NCI-H774 (cell line): ENCODE results near the gene TBATA.

Experiments
- DNase-seq: peaks from one replicate; lab custom pipeline; 2025; lab: John Stamatoyannopoulos, UW

TBATA gene, protein sequence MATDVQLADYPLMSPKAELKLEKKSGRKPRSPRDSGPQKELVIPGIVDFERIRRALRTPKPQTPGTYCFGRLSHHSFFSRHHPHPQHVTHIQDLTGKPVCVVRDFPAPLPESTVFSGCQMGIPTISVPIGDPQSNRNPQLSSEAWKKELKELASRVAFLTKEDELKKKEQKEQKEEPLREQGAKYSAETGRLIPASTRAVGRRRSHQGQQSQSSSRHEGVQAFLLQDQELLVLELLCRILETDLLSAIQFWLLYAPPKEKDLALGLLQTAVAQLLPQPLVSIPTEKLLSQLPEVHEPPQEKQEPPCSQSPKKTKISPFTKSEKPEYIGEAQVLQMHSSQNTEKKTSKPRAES

DNA sequence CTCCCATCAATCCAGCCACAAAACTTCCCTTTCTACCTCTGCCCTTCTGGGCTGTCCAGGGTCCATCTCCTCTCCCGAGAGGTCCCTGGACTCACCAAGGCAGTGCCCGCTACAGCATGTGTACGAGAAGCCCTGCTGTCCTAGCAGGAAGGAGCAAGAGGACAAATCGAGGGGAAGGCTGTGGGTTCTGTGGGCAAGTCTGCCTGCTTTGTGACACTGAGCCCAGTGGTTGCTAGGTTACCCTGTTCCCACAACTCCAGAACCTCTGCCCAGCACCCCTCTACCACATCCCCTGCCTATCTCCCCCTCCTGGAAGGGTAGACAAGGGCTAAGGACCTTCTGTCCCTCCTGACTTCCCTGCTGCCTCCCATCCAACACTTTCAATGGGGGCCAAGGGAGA lies at the start of gene TBATA:
TSS of gene TBATA (minus strand) at position 188 of the 400 bp plus-strand sequence. CDS start 1,998 bp downstream, outside the sequence.
- no peak for DNase-seq

DNA sequence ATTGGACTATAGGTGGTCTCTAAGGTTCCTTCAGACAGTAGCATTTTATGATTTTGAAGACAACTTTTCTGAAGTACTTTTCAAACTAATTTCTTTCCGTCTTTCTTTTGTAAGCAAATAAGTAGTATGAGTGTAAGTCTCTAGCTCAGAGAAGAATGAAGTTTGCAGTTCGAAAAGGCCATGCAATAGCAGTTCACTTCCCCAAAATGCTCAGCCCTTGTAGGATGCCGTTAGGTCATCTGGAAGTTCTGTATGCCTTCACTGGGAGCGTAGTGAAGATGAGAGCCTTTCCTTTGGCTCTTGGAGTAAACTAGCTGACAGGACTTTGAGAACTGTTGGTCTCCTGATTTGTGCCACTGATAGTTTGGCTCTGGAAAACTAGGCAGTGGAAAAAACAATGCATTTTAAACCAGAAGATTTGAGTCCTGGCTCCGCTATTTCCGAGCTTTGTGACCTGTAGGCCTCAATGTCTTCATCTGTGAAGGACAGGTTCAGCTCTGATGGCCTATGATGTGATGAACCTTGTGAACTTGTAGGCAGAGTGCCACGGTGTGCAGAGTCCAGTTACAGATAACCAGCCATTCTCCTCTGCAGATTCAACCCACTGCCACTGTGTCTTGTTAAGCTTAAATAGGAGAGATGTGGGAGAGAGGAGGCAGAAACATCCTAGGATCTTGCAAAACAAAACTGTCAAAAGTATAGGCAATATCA lies 49.4 kb upstream of the TBATA start:
- no peak for DNase-seq

DNA sequence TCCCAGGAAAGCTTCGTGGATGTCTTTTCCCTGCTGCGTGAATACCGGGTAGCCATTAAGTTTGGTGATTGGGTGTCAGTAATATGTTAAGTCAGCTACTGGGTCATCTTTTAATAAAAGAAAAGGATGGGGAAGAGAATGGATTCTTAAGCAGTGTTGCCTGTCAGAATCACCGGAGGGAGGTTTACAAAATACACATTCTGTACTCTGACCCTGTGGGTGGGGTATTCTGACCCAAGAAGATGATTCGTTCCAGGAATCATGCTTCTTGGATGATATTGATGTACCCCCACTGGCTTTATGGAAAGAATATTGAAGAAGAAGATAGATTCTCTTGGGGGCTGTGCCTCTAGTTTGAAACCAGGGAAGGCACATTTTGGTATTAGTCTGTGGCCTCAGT lies 48.8 kb upstream of the TBATA start:
- no peak for DNase-seq

DNA sequence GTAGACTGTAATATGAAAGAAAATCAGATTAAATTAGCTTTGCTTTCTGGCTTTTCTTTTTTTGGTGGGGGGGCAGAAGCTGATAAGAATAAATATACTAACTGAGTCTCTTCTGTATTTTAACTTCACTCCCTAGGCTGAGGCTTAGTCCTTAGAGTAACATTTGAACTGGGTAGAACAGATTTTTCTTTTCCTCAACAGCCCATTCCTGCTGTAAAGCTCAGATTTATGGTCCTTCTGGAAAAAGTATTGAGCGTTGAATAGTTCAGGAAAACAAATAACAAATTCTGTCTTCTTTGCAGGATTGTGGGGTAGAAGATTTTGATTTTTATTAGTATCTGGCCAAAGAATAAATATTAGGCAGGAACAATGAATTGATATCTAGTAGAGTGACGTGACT lies 48.4 kb upstream of the TBATA start:
- no peak for DNase-seq

DNA sequence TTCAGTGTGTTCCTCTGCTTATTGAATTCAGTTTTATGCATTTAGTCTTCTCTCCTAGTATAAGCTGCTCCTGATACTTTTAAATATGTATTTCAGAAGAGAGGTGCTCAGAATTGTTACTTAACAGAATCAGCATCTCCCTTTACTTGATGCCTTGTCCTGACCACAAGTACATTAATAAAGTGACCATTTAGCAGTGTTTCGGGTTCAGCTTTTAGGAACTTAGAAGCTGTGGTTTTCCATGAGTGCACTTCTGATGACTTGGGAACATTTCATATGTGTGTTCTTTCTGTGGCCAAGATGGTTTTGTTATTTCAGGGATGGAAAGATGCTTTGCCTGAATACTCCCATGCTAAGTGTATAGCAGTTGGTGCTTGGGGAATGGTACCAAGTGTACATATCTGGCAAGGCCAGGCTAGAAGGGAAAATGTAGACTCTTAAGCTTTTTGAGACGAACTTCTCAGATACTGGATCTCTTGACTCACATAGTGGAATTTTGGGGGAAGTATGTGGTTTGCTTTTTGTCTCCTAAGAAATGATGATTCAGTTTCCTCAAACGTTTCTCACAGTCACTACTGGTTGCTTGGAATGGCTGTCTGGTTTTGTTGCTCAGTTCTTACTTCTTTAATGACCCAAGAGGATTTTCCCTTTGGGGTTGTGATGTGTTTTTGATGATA lies 47.8 kb upstream of the TBATA start:
- DNase-seq = no peak

DNA sequence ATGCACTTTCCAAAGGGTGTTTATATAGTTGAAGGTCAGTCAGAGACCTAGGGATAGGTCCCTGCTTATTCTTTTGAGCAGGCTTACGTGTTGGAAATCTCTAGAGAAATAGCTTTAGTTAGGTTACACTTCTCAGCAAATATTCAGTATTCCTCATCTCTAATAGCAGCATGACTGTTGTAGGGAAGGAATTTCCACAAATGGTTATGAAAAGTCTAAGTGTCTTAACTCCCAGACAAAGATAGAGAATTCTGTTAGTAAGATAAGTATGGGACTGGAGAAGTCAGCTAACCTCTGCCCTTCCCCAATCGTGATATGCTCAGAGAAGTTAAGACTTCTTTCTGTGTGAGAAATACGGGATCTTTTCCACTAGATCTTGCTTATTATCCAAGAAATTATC lies 47.0 kb upstream of the TBATA start:
- no peak for DNase-seq

DNA sequence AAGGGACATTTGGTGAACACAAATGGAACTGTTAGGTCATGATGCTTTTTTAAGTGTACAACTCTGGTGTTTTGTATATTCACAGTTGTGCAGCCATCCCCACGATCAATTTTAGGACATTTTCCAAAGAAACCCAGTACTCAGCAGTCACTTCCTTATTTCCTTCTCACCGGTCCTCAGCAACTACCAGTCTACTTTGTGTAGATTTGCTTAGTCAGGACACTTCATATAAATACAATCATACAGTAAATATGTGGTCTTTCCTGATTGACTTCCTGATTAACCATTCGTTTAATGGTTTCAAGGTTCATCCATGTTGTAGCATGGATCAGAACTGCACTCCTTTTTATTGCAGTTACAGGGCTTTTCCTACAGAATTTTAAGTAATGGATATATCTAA lies 45.0 kb upstream of the TBATA start:
- no peak for DNase-seq

DNA sequence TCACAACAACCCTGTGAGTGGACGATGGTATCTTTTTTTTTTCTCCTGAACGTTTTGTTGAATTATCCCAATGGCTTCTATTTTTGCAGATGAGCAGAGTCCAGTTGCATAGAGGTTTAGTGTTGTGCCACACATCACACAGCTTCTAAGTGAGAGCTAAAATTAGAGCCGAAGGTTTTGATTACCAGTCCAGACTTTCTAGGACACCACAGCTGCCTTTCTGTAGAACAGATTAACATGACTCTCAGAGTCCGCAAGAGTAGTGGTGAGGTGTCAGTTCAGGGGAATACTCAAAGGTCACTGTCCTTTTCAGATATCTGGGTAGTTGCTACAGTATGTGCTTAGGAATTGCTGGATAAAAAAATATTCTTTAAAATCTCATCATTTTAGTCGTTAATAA lies 44.4 kb upstream of the TBATA start:
- DNase-seq = no peak

DNA sequence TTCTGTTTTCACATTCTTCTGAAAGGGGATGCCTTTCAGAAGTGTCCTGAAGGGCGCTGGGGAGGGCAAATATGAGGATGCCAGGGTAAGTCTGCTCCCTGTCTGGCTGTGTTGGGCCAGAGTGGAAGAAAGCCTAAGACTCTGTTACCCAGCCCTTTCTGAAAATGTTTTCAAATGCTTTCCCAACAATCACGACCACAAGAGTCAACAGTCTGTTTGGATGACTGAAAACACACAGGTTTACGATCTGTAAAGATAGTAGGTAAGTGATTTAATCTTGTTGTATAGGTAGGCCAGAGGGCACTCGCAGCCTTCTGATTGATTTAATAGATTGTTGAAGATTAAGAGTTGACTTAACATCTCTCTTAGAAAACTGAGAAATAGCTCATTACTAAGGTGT lies 43.7 kb upstream of the TBATA start:
- no peak for DNase-seq

DNA sequence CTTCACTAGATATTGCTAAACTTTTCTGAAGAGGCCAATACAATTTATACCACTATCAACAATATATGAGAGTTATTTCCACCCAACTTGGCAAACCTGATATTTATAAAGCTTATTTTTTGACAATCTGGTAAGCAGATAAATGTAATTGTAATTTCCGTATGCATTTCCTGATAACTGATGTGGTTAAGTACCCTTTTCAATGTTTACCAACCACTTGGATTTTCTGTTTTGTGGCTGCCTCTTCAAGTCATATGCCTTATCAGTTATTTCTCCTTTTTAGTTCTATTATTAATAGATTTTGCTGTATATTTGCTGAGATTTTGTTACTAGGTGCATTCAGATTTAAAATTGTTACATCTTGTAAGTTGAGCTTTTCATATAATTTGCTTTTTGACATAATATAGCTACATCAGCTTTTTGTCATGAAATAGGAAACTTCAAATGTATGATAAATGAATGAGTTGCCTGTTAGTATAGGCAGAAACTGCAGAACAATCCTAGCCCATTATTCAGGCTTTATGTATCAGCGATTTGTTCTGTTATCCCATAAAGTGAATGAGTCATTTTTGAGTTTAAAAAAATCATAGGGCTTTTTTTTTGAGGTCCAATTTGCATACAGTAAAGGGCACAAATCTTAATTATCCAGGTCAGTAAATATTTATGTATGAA lies 42.0 kb upstream of the TBATA start:
- DNase-seq = no peak

DNA sequence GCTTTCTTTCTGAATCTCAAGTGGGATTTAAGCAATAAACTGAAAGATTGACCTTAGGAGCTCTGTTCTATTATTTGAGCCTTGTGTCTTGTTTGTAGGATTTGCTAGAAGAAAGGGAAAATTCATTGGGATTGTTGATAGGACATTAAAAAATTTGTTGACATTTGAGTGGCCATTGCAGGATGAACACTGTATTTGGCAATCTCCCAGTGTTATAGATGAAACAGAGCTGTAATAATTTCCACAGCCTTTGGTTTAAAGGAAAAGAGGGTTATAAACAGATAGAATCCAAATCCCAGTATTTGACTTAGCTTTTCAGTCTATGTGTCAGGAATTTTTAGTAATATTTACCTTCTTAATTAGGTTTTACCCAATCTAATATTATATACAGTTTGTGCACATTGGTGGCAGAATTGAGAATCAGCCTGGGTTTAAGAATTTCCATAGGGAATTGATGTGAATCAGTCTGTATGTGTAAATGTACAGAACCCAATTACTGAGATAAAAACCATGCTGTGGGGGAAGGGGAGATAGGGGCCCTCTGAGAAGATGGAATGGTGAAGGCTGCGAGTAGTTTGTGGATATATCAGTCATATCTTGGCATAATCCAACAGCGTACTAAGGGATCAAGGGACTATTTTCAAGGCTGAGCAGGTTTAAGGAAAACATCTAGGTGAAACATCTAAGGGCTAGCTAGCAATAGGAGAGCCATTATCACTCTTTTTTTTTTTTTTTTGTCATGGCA lies 37.1 kb upstream of the TBATA start:
- DNase-seq = no peak

DNA sequence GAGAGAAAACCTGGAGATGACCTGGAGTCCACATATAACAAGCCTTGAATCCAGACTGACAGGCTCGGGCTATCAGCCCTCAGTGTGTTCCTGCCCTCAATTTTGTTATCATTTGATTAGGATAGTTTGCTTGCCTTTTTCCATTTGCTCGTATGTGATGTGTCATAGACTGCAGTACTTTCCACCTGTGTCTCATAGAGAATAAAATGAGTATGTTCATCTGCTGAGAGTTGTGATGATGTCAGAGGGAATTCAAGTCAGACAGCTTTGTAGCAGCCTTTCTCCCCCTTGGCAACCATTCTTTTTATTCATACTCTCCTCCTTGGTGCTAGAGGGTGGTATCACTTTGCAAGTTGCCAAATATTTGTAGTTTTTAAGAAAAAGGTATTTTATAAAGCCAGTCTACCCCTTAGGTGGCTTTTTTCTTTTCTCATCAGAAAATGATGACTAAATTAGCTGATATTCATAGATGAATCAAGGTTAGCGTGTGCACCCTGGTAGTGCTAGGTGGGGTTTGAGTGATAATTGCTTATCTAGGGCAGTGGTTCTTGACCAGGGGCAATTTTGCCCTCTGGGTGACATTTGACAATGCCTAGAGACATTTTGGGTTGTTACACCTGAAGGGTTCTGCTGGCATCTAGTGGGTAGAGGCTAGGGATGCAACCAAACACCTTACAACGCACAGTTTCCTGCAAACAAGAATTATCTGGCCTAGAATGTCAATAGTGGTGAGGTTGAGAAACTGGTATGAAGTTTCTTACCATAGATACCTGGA lies 36.0 kb upstream of the TBATA start:
- no peak for DNase-seq

DNA sequence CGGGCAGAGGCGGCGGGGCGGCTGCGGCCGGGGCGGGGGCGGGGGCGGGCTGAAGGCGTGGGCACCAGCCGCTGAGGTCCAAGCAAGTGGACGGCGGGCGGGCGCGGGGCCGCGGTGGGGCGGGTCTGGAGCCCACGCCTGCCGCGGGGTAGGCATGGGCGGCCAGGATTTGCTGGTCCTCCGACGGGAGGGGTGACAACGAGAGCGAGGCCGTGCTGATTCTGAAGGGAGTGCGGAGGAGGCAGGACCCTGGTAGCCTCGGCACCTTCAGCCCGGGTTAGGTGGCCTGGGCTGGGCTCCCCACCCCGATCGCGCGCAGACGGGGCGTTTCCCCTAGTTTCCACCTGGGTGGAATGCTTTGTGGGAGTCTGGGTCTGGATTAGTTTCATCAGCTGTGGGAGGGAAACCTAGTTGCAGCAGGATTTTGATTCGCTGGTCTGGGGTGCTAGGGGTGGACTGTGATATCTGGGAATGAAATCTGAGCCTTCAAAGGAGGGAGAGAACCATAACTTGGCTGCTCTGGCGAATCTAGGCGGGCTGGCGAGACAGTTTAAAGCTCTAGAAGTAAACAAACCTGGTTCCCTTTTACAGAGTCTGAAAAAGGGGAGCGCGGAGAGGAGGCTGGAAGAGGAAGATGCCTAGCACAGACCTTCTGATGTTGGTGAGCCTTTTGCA lies 31.2 kb upstream of the TBATA start:
- DNase-seq = peak; percentile 67

DNA sequence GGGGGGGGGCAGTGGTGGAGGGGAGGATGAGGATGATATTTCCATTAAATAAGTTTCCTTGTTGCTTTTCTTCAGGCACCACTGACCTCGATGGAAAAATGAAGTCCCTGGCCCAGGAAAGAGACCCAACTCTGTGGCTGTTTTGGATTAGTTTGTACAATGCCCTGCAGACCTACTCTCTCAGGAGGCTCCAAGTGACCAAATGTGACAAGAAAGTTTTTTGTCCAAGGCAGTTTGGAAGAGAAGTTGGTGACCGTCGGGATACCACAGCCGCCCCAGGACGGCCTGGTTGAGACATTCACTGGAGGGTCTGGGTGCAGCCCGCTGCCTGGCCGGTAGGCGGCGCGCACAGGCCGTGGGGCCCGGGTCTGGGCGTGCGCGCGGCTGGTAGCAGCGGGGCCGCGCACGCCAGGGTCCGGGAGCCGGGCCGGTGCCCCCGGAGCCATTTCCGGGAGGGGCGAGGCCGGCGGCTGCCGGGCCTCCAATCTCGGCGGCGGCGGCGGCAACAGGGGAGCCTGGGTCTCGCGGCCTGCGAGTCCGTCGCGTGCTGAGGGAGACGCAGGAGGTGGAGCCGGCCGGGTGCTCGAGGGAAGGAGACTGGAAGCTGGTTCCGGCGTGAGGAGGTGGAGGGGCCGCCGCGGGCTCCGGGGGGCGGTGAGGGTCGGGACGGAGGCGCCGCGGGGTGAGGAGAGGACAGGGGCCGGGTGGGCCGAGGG lies 30.5 kb upstream of the TBATA start, which contains the start of gene SGPL1:
TSS of gene SGPL1 (plus strand) at position 445 of the 716 bp plus-strand sequence. CDS start 906 bp downstream, outside the sequence.
- DNase-seq = peak; percentile 84

DNA sequence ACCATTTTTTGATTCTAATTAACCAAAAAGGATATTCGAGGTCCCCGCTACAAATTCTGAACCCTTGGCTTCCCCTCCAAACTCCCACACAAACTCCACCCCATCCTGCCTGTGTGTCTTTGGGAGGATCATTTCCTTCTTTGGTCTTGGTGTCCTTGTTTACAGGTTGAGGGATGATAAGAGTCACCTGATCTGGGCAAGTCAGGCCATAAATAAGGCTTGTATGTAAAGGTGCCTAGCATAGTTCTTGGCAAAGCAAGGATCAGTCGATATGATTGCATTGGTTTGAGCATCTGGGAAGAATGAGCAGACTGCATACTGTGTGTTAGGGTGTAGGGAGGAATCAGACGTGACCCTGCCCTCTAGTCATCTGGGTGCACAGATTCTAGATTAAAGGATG lies 28.9 kb upstream of the TBATA start:
- no peak for DNase-seq

DNA sequence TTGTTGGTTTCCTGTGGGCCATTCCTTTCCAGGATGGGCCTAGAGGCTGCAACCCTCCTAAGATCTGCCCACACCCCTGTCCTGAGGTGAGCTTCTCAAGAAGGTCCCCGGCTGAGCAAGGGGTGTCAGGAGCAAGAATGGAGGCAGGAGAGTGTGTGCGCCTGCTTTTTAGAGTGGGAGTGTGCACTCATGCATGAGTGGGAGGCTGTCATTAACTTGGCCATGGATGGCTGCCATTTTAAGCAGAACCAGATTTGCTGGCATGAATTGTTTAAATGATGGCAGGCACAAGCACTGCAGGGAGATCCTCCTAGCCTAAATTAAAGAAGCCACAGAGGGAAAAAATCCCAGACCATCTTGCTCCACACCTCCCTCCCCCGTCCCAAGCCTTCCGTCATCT lies 27.6 kb upstream of the TBATA start:
- no peak for DNase-seq

DNA sequence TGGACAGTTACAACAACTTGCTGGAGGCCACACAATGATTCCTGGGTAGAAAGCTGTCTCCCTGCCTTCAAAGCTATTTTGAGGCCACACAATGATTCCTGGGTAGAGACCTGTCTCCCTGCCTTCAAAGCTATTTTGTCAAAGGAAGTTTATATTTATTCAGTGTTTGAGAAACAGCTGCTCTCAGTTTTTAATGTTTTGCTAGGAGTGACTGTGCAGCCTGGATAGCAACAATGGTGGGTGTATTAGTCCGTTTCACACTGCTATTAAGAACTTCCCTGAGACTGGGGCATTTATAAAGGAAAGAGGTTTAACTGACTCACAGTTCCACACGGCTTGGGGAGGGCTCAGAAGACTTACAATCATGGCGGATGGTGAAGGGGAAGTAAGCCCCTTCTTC lies 26.7 kb upstream of the TBATA start:
- DNase-seq = no peak

DNA sequence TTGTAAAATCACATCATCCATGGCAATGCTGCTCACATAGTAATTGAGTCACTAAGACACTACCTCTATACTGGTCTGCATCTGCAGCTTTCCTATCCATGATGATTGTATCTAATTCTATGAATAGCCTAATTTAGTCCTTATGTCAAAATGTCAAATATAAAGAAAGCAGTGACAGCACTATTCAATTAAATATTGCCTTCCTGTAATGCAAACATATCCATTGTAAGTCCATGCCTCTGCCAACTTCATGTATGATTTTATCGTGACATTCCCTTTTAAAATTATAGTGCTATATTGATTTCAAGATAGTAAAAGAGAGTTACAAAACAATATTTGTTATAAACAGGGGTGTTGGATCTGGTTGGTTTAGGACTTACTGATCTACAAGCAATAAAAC lies 25.8 kb upstream of the TBATA start:
- DNase-seq = no peak

DNA sequence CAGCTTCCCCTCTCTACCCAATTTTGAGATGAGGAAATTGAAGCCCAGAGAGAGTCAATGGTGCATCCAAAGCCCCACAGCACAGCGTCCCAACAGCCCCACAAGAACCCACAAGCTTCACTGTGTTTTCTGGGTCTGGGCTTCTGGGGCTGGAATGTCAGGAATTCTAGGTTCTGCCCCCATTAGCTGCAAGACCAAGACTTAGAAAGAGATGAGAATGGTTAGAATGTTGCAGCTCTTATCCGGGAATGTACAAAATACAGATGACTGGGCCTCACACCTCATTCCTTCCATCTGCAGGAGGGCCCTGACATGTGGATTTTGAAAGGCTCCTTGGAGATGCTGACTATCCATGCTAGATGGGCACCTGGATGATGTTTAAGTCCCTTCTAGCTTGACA lies 24.5 kb upstream of the TBATA start:
- no peak for DNase-seq
